ENCODE results near the gene OCRL. TPM values are rescaled to one million over a fixed set of nuclear protein-coding genes. Genes with fewer than 3 reads are reported as not detected.

Gene OCRL
- total RNA-seq, 1 donor from 2014 or later = 22.1 TPM

- DNase-seq (ENCODE audit: low read depth) = no peak
- Histone ChIP-seq H3K27me3 (ENCODE audit: control insufficient read depth, insufficient read depth, low read length) (no peaks in the 10 kb centered on the region), H3K36me3 (ENCODE audit: control insufficient read depth, insufficient read depth, low read length) (no peaks in the 10 kb centered on the region), H3K4me3 (ENCODE audit: low read depth, low read length) (no peak overlapping the region)
- peak; percentile 86 for TF ChIP-seq CTCF (IDR thresholded peaks at IDR 0.05; ENCODE audit: insufficient read depth, low read length, poor library complexity, severe bottlenecking)
These were observed 97.4 kb downstream of the OCRL start for GRCh38 chrX:129637217-129638109.

GRCh38 chrX:129638917-129639316 is 98.9 kb downstream of the OCRL start:
- no peaks in the 10 kb centered on the region for H3K36me3 ChIP-seq (ENCODE audit: control insufficient read depth, insufficient read depth, low read length)
- no peak for DNase-seq (ENCODE audit: low read depth)
- TF ChIP-seq CTCF (IDR thresholded peaks at IDR 0.05; ENCODE audit: insufficient read depth, low read length, poor library complexity, severe bottlenecking) = no peak
- H3K4me3 ChIP-seq (ENCODE audit: low read depth, low read length) = no peak overlapping the region
- H3K27me3 ChIP-seq (ENCODE audit: control insufficient read depth, insufficient read depth, low read length) = no peaks in the 10 kb centered on the region

GRCh38 chrX:129640737-129641136 is 100.7 kb downstream of the OCRL start:
- H3K27me3 ChIP-seq (ENCODE audit: control insufficient read depth, insufficient read depth, low read length) = no peaks in the 10 kb centered on the region
- no peak for TF ChIP-seq CTCF (IDR thresholded peaks at IDR 0.05; ENCODE audit: insufficient read depth, low read length, poor library complexity, severe bottlenecking)
- H3K4me3 ChIP-seq (ENCODE audit: low read depth, low read length) = no peak overlapping the region
- no peak for DNase-seq (ENCODE audit: low read depth)
- no peaks in the 10 kb centered on the region for H3K36me3 ChIP-seq (ENCODE audit: control insufficient read depth, insufficient read depth, low read length)

GRCh38 chrX:129641469-129641868 is 101.4 kb downstream of the OCRL start:
- H3K4me3 ChIP-seq (ENCODE audit: low read depth, low read length) = no peak overlapping the region
- H3K27me3 ChIP-seq (ENCODE audit: control insufficient read depth, insufficient read depth, low read length) = peaks cover 3% of the 10 kb centered on the region
- no peaks in the 10 kb centered on the region for H3K36me3 ChIP-seq (ENCODE audit: control insufficient read depth, insufficient read depth, low read length)
- no peak for DNase-seq (ENCODE audit: low read depth)
- TF ChIP-seq CTCF (IDR thresholded peaks at IDR 0.05; ENCODE audit: insufficient read depth, low read length, poor library complexity, severe bottlenecking) = no peak

- Histone ChIP-seq H3K27me3 (ENCODE audit: control insufficient read depth, insufficient read depth, low read length) (peaks cover 3% of the 10 kb centered on the region), H3K4me3 (ENCODE audit: low read depth, low read length) (no peak overlapping the region), H3K36me3 (ENCODE audit: control insufficient read depth, insufficient read depth, low read length) (no peaks in the 10 kb centered on the region)
- no peak for TF ChIP-seq CTCF (IDR thresholded peaks at IDR 0.05; ENCODE audit: insufficient read depth, low read length, poor library complexity, severe bottlenecking)
- no peak for DNase-seq (ENCODE audit: low read depth)
These were observed 101.9 kb downstream of the OCRL start for GRCh38 chrX:129641941-129642340.

Other genes with a start within 250 kb of the OCRL start
- 32.7 and 34.0 TPM in 2 replicates for gene SMARCA1, start 16.8 kb upstream of the OCRL start, total RNA-seq
- 0.14 and 0.17 TPM in 2 replicates for gene APLN, start 114.7 kb downstream of the OCRL start, total RNA-seq
- gene XPNPEP2, start 198.7 kb downstream of the OCRL start, total RNA-seq = not detected in 2 replicates
- not detected in 2 replicates for gene SASH3, start 239.7 kb downstream of the OCRL start, total RNA-seq

Data from kidney epithelial cell (primary cell).